Activated CD4-positive, alpha-beta T cell treated with anti-CD3 and anti-CD28 coated beads, Interleukin-2, amount 50 U/mL, for 24 hours (primary cell): ENCODE results near the gene ERP27.

ENCODE experiments used
- DNase-seq, 2 donors: peaks; one replicate each; pipeline ENCODE4 v3.0.0-alpha.2; 2020; ENCODE audit warnings: low read depth in 1 of 2, low spot score in 1 of 2

ERP27 gene

GRCh38 chr12:14938301-14938700 is at the start of gene ERP27:
TSS of gene ERP27 (minus strand) at chr12:14938537. CDS start at chr12:14938508, 29 bp downstream.
- DNase-seq: no peak

GRCh38 chr12:14988035-14988434 is 49.7 kb upstream of the ERP27 start:
- no peak for DNase-seq

- no peak for DNase-seq
Measured at GRCh38 chr12:14986449-14986848, 48.1 kb upstream of the ERP27 start.

- DNase-seq: no peak
Measured at GRCh38 chr12:14984766-14985285, 46.5 kb upstream of the ERP27 start.

- no peak for DNase-seq
Measured at GRCh38 chr12:14984036-14984435, 45.7 kb upstream of the ERP27 start.

- DNase-seq: no peak
Measured at GRCh38 chr12:14982991-14983390, 44.7 kb upstream of the ERP27 start.

- no peak for DNase-seq
Measured at GRCh38 chr12:14982562-14982961, 44.2 kb upstream of the ERP27 start.

- no peak for DNase-seq
Measured at GRCh38 chr12:14981049-14981448, 42.7 kb upstream of the ERP27 start.

- DNase-seq: no peak
Measured at GRCh38 chr12:14979468-14979867, 41.1 kb upstream of the ERP27 start.

- no peak for DNase-seq
Measured at GRCh38 chr12:14976658-14977057, 38.3 kb upstream of the ERP27 start.

- DNase-seq: no peak
Measured at GRCh38 chr12:14975457-14975856, 37.1 kb upstream of the ERP27 start.

GRCh38 chr12:14974633-14975032 is 36.3 kb upstream of the ERP27 start:
- DNase-seq: no peak

- DNase-seq: no peak
Measured at GRCh38 chr12:14972816-14973215, 34.5 kb upstream of the ERP27 start, which contains the start of gene PDE6H. TSS of gene PDE6H (plus strand) at chr12:14973042. CDS start at chr12:14978013, 4,971 bp downstream.

- DNase-seq: no peak
Measured at GRCh38 chr12:14970473-14970872, 32.1 kb upstream of the ERP27 start.

- DNase-seq: no peak
Measured at GRCh38 chr12:14968478-14968877, 30.1 kb upstream of the ERP27 start.

- no peak for DNase-seq
Measured at GRCh38 chr12:14965221-14965620, 26.9 kb upstream of the ERP27 start.

- DNase-seq: no peak
Measured at GRCh38 chr12:14964406-14964805, 26.1 kb upstream of the ERP27 start.

- no peak for DNase-seq
Measured at GRCh38 chr12:14963520-14963919, 25.2 kb upstream of the ERP27 start.

GRCh38 chr12:14962797-14963196 is 24.5 kb upstream of the ERP27 start:
- no peak for DNase-seq

- no peak for DNase-seq
Measured at GRCh38 chr12:14962153-14962539, 23.8 kb upstream of the ERP27 start.

GRCh38 chr12:14961466-14962152 is 23.3 kb upstream of the ERP27 start, which contains the start of gene ARHGDIB:
TSS of gene ARHGDIB (minus strand) at chr12:14961601. CDS start at chr12:14950712, 10,889 bp downstream.
- peak in 1 of 2 donors; percentile 74 for DNase-seq

GRCh38 chr12:14960548-14961465 is 22.5 kb upstream of the ERP27 start:
- DNase-seq: peak in 1 of 2 donors; percentile 23
